Measurements from ENCODE around the gene CDH22. TPM values are rescaled to one million over a fixed set of nuclear protein-coding genes. Genes with fewer than 3 reads are reported as not detected.

Gene CDH22
- total RNA-seq, 2 donors from 2014 or later, result 5.8 to 5.9 TPM

- no peak for ATAC-seq
- DNase-seq, result no peak
- intact Hi-C loops (cut with DNase I), result no loop called here
These were observed 74.6 kb downstream of the CDH22 start for GRCh38 chr20:46233701-46234100.

DNA sequence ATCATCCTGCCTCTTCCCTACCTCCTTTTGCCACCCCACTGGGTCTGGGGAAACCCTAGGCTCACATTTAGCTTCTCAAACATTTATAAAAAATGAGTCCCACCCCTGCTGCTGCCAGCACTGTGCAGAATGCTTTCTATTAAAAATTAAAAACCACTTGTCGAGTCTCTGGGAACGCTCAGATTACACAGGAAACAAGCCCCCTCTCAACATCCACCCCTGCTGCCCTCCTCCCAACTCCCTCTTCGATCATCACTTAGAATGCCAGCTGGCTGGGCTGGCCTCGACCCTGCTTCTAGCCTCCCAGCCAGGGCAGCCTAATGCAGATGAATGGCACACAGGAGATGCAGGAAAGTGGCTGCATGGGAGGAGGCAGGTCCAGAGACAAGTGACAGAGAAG lies 75.8 kb downstream of the CDH22 start:
- ATAC-seq (no peak), DNase-seq (no peak)
- intact Hi-C loops (cut with DNase I), result no loop called here

- peak; percentile 53 to 63 for ATAC-seq
- DNase-seq, result no peak
- intact Hi-C loops (cut with DNase I), result no loop called here
These were observed 77.5 kb downstream of the CDH22 start for GRCh38 chr20:46230801-46231282.

- intact Hi-C loops (cut with DNase I), result no loop called here
- DNase-seq (no peak), ATAC-seq (no peak)
These were observed 78.2 kb downstream of the CDH22 start for GRCh38 chr20:46230106-46230491.

- no peak for ATAC-seq
- DNase-seq, result no peak
- intact Hi-C loops (cut with DNase I), result no loop called here
These were observed 78.7 kb downstream of the CDH22 start for GRCh38 chr20:46229478-46230105.

- ATAC-seq, result no peak
- intact Hi-C loops (cut with DNase I), result no loop called here
- no peak for DNase-seq
These were observed 79.6 kb downstream of the CDH22 start for GRCh38 chr20:46228670-46229069.

GRCh38 chr20:46227272-46227767 lies 81.0 kb downstream of the CDH22 start:
- intact Hi-C loops (cut with DNase I), result no loop called here
- no peak for DNase-seq
- no peak for ATAC-seq

GRCh38 chr20:46226602-46227001 lies 81.7 kb downstream of the CDH22 start:
- intact Hi-C loops (cut with DNase I), result no loop called here

GRCh38 chr20:46222521-46223007 lies 85.7 kb downstream of the CDH22 start:
- intact Hi-C loops (cut with DNase I), result no loop called here
- peak; percentile 76 for DNase-seq
- peak; percentile 90 to 91 for ATAC-seq

More at GRCh38 chr20:46226602-46227001, 81.7 kb downstream of the CDH22 start:
- ATAC-seq (no peak), DNase-seq (no peak)

DNA sequence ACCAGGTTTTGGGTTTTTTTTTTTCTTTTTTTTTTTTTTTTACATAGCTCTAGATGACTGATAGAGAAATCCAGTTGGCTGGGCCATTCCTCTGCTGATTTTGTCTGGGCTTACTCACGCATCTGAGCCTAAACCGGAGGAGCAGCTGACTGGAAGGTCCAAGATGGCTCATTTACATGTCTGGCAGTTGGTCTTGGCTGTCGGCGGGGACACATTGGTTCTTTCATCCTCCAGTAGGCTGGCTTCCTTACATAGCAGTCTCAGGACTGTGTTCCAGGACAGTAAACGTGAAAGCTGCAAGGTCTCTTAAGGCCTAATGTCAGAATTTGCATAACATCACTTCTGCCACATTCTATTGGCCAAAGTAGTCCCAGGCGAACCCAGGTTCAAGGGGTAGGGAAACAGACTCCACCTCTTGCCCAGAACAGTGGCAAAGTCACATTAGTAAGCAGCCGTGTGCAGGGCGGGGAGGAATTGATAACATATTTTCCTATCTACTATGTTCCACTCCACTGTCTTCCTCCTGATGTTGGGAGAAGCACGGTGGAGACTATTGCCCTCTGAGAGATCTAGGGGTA lies 87.0 kb downstream of the CDH22 start:
- no peak for DNase-seq
- ATAC-seq, result no peak
- intact Hi-C loops (cut with DNase I), result no loop called here

- intact Hi-C loops (cut with DNase I), result no loop called here
- DNase-seq (peak; percentile 40), ATAC-seq (peak; percentile 49 to 59)
These were observed 87.7 kb downstream of the CDH22 start for GRCh38 chr20:46220455-46221207.

- no peak for ATAC-seq
These were observed 88.4 kb downstream of the CDH22 start for GRCh38 chr20:46219920-46220319.

GRCh38 chr20:46219190-46219589 lies 89.1 kb downstream of the CDH22 start:
- DNase-seq (no peak), ATAC-seq (no peak)
- intact Hi-C loops (cut with DNase I), result no loop called here

More at GRCh38 chr20:46219920-46220319, 88.4 kb downstream of the CDH22 start:
- intact Hi-C loops (cut with DNase I), result no loop called here
- DNase-seq, result no peak

GRCh38 chr20:46218656-46219055 lies 89.6 kb downstream of the CDH22 start:
- intact Hi-C loops (cut with DNase I), result no loop called here
- DNase-seq, result no peak
- ATAC-seq, result no peak

- intact Hi-C loops (cut with DNase I), result no loop called here
- ATAC-seq (no peak), DNase-seq (no peak)
These were observed 90.7 kb downstream of the CDH22 start for GRCh38 chr20:46217583-46217982.

- no peak for DNase-seq
- no peak for ATAC-seq
- intact Hi-C loops (cut with DNase I), result no loop called here
These were observed 91.4 kb downstream of the CDH22 start for GRCh38 chr20:46216770-46217464.

DNA sequence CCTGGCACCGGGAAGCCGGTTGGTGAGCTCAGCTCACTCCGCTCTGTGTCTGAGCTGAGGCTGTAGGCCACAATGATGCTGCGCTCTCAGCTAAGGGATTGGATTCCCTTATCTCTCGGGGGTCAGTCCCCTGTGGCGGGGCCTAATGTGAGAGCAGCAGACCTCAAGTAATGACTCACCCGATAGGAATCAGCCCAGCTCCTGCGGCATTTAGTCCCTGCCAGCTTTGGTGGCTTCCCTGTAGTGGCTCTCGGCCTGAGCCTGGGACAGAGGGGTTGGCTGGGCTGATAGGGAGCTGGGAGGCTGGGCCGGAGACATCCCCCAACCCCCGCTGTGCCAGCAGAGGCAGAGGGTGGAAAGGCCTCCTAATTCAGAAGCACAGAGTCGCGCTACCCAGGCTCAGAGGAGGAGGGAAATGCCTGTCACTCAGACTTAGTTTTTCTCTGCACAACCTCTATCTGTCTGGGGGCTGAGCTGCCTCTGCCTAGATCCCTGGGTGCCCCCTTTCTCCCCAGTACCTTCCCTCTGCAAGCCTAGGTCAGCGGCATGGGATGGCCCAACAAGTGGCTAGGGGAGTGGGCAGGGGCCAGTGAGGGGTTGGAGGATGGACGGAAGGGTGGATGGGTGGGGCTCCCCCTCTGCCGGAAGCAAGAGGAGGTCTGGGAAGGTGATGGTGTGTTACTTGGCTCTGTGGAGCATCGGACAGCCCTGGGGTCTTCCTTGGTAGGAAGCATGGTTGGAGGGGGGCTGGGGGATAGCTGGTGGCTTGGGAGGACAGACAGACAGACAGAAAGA lies 92.2 kb downstream of the CDH22 start:
- DNase-seq, result peak; percentile 53
- peak; percentile 80 to 91 for ATAC-seq
- intact Hi-C loops (cut with DNase I), result no loop called here

GRCh38 chr20:46214824-46215488 lies 93.3 kb downstream of the CDH22 start:
- ATAC-seq (no peak), DNase-seq (no peak)
- intact Hi-C loops (cut with DNase I), result no loop called here
